T-helper 22 cell (primary cell): ENCODE measurements around the gene DCC.

Experiments used
- DNase-seq: peaks from one replicate; pipeline ENCODE4 v3.0.0-alpha.2; 2020; ENCODE audit warnings: low read depth

DCC gene

GRCh38 chr18:53521068-53521467, 1181.1 kb downstream of the DCC start:
- DNase-seq, result no peak

GRCh38 chr18:53526101-53526870, 1186.3 kb downstream of the DCC start:
- DNase-seq, result no peak

- DNase-seq, result no peak
Observed at GRCh38 chr18:53527365-53527764, 1187.4 kb downstream of the DCC start.

- no peak for DNase-seq
Observed at GRCh38 chr18:53531187-53531586, 1191.2 kb downstream of the DCC start.

- DNase-seq, result no peak
Observed at GRCh38 chr18:53531896-53532295, 1191.9 kb downstream of the DCC start.

GRCh38 chr18:53534203-53534602, 1194.2 kb downstream of the DCC start:
- DNase-seq, result no peak

GRCh38 chr18:53534695-53535094, 1194.7 kb downstream of the DCC start:
- DNase-seq, result no peak

- DNase-seq, result no peak
Observed at GRCh38 chr18:53536908-53537307, 1196.9 kb downstream of the DCC start.

GRCh38 chr18:53541924-53542323, 1201.9 kb downstream of the DCC start:
- no peak for DNase-seq

- no peak for DNase-seq
Observed at GRCh38 chr18:53543711-53544110, 1203.7 kb downstream of the DCC start.

- no peak for DNase-seq
Observed at GRCh38 chr18:53544917-53545316, 1204.9 kb downstream of the DCC start.

GRCh38 chr18:53551868-53552426, 1212.0 kb downstream of the DCC start:
- DNase-seq, result no peak

GRCh38 chr18:53553030-53553429, 1213.0 kb downstream of the DCC start:
- no peak for DNase-seq

GRCh38 chr18:53556450-53556849, 1216.5 kb downstream of the DCC start:
- DNase-seq, result no peak

GRCh38 chr18:53560546-53560945, 1220.5 kb downstream of the DCC start:
- DNase-seq, result no peak

- DNase-seq, result no peak
Observed at GRCh38 chr18:53566626-53567025, 1226.6 kb downstream of the DCC start.

- DNase-seq, result no peak
Observed at GRCh38 chr18:53567929-53568574, 1228.1 kb downstream of the DCC start.
